NB4 (cell line): ENCODE measurements around the gene GJD3.

ENCODE experiments used
- CTCF ChIP-seq: IDR thresholded peaks from one replicate; pipeline ENCODE4 v1.5.1; 2012; ENCODE audit warnings: low read depth, low read length
- POLR2A ChIP-seq: IDR thresholded peaks from 2 replicates; pipeline ENCODE4 v1.6.1; 2011; ENCODE audit warnings: mild to moderate bottlenecking; ENCODE audit not compliant: insufficient read length; ENCODE audit errors: extremely low read depth

- TF ChIP-seq CTCF: no peak
- no peak for TF ChIP-seq POLR2A
Observed at GRCh38 chr17:40369923-40370322, 5.4 kb upstream of the GJD3 start.
